Dendritic cell treated with granulocyte-macrophage colony-stimulating factor and Interleukin-4, amounts not matched to agents 40 ng/mL and 50 ng/mL, for 4 days (primary cell): ENCODE results near the gene TMEM200C.

Experiments
- H3K27ac Mint-ChIP-seq: one replicate; pipeline ENCODE4 v1.8.0; 2022; ENCODE audit warnings: mild to moderate bottlenecking, mixed read lengths
- H3K27me3 Mint-ChIP-seq: one replicate; pipeline ENCODE4 v1.8.0; 2022; ENCODE audit warnings: mild to moderate bottlenecking, mixed read lengths
- H3K36me3 Mint-ChIP-seq: one replicate; pipeline ENCODE4 v1.8.0; 2022; ENCODE audit warnings: low read depth, mixed read lengths
- H3K4me1 Mint-ChIP-seq: one replicate; pipeline ENCODE4 v1.8.0; 2022; ENCODE audit warnings: low read depth, mixed read lengths
- H3K4me3 Mint-ChIP-seq: one replicate; pipeline ENCODE4 v1.8.0; 2022; ENCODE audit warnings: mild to moderate bottlenecking, moderate library complexity, mixed read lengths
- H3K9me3 Mint-ChIP-seq: one replicate; pipeline ENCODE4 v1.8.0; 2022; ENCODE audit warnings: mixed read lengths
- intact Hi-C: fragments of 100-400 bp; cut with micrococcal nuclease; formaldehyde crosslinking; loops from one replicate; pipeline ENCODE4 v1.15.0; 2022

TMEM200C gene

DNA sequence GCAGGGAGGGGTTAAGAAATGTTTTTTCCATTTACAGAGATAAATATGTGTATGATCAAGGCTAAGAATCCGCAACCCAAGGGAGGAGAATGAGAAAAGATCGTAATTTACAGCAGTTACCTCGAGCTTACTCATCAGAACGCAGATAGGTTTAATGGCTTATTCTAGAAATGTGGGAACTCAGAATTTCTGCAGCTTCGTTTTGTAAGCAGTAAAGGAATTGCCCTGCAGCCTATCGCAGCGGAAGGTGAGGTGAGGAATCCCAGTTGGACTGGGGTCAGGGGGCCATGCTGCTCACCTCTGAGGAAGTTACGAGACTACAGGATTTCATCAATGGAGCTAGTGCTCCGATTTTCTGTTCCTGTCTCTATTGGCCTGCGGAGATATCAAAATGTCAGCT, 8.1 kb upstream of the TMEM200C start:
- H3K4me3 Mint-ChIP-seq = no peak overlapping the region
- no peaks in the 10 kb centered on the region for H3K9me3 Mint-ChIP-seq
- H3K27me3 Mint-ChIP-seq = peaks cover 52% of the 10 kb centered on the region
- intact Hi-C loops = no loop called here
- no peaks in the 10 kb centered on the region for H3K4me1 Mint-ChIP-seq
- no peak overlapping the region for H3K27ac Mint-ChIP-seq
- H3K36me3 Mint-ChIP-seq = no peaks in the 10 kb centered on the region

DNA sequence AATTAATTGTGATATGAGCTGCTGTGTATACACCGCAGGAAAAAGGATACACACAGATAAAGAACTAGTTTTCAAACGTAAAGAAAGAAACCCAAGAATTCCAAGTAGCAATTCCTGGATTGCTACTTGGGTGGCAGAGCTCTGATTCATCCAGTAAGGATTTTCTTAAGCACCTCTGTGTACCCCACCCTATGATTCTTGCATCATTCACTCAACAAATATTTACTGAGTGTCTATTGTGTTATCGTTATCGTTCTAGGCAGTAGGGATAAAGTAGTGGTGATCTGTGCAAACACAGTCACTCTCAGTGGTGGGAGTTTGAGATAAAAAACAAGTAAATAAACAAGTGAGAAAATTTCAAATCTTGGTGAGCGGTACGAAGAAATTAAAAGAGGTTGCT, 4.9 kb upstream of the TMEM200C start:
- H3K9me3 Mint-ChIP-seq = no peaks in the 10 kb centered on the region
- no peaks in the 10 kb centered on the region for H3K36me3 Mint-ChIP-seq
- intact Hi-C loops = no loop called here
- H3K27ac Mint-ChIP-seq = no peak overlapping the region
- peaks cover 8% of the 10 kb centered on the region for H3K4me1 Mint-ChIP-seq
- H3K27me3 Mint-ChIP-seq = peaks cover 67% of the 10 kb centered on the region
- H3K4me3 Mint-ChIP-seq = no peak overlapping the region

DNA sequence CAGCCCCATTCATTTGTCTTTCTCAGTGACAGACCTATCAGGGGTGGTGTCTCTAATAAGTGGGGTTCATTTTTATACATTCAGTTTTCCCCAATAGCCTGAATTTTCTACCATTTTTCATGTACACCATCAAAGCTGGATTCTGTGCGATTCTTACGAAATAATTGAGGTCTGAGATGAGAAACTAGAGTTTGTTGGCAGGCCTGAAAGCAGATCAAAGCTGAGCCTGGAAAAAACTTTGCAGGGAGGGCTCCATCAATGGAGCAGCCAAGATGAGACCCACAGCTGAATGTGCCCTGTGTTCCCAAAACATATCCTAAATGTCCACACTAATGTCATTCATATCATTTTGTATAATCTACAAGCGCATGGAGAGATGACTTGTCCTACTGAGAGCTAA, 4.5 kb upstream of the TMEM200C start:
- intact Hi-C loops = no loop called here
- no peaks in the 10 kb centered on the region for H3K36me3 Mint-ChIP-seq

DNA sequence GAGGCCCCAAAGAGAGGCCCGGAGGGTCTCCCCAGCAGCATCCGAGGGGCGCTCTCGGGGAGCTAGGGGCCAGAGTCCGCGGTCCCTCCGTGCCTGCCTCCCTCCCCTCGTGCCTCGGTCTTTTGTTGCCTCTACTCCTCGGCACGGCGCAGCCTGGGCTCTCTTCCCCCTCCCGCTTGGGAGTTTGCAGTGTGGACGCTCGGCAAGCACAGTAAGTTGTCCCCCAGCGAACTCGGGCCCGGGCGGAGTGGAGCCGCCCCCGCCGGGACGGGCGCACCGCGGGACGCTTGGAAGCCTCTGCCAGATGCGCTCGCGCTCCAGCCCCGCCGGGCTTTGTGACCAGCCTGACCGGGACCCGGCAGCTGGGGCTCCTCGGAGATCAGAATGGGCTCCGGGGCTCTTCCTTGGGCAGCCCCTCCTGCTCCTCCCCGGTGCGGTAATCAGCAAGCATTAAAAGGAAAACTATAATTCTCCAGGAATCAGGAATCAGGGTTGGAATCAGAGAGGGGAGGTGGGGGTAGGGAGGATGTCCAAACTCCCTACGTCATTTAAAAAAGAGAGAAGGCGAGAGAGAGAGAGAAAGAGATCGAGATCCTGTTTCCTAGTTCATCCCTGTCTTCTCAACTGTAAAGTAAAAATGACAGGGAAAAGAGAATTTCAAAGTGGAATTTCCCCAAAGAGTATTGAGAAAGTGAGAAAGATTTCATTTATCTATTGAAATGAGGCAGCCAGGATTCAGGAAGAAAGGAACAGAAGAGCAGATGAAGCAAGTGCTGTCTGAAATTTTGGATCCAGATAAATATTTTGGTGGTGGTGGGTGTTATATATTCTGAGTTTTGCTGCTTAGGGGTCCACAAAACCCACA, 786 bp upstream of the TMEM200C start:
- Mint-ChIP-seq H3K4me1 (peaks cover 17% of the 10 kb centered on the region), H3K36me3 (no peaks in the 10 kb centered on the region), H3K4me3 (peak overlapping the region; percentile 71), H3K27ac (no peak overlapping the region), H3K27me3 (peaks cover 85% of the 10 kb centered on the region), H3K9me3 (no peaks in the 10 kb centered on the region)
- intact Hi-C loops = no loop called here

More for the DNA sequence above, 4.5 kb upstream of the TMEM200C start:
- Mint-ChIP-seq H3K9me3 (no peaks in the 10 kb centered on the region), H3K4me3 (no peak overlapping the region), H3K27me3 (peaks cover 64% of the 10 kb centered on the region), H3K4me1 (peaks cover 8% of the 10 kb centered on the region), H3K27ac (no peak overlapping the region)

DNA sequence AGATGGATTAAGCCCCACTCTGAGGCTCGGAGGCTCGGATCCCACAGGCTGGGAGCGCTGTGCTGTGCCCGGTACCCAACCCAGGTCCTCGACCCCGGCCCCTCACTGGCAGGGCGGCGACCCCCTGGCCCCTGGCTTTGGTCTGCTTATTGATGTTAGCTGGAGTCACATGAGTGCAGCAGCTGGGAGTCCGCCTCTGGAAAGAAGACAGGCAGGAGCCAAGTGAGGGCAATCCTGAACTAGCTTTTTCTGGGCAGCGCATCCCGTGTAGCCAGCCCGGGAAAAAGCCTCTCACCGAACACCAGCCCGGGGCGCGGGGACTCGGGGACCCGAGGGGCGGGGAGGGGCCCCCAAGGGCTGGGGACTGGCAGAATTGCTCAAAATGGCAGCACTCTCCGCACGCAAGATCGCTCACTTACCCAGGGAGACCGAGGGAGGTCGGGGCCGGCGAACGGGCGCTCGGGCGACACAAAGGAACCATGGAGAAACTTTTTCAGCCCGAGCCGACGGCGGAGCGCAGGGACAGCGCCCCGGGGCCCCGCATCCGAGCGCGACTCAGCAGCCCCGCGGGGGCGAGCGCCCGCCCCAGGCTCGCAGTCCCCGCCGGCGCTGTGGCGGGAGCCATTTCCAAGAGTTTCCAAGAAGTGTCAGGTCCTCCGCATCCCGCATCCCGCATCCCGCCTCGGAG, 567 bp downstream of the TMEM200C start:
- no peak overlapping the region for H3K4me3 Mint-ChIP-seq
- H3K27me3 Mint-ChIP-seq = peaks cover 82% of the 10 kb centered on the region
- H3K9me3 Mint-ChIP-seq = no peaks in the 10 kb centered on the region
- H3K36me3 Mint-ChIP-seq = no peaks in the 10 kb centered on the region
- intact Hi-C loops = no loop called here
- peaks cover 18% of the 10 kb centered on the region for H3K4me1 Mint-ChIP-seq
- H3K27ac Mint-ChIP-seq = no peak overlapping the region

DNA sequence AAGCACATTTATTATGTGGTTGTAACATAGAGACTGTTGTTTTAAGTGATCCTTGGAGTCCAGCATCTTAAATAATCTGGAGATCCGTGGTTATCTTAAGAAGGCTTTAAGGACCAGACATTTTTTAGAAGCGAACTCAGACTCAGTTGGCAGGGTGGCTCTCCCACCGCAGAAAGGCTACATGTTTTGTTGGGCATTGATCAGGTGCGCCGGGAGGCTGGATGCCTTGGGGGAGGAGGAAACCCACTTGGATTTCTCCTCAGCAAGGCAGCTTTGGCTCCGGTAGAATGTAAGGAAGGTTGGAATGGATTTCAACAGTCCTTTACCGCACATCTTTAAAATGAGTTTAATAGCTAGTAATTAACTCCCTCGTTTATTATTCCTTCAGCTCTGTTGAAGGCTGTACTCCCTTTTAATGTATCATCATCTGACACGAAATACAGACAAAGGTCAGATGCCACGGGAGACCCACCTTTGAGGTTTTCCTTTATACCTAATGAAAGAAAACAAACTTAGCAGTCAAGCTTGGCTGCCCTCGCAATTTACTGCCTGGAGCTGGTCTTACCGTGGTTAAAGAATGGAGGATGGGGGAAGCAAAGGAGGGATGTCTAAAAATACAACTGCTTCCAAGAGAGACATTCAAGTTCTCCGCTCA, 1.2 kb downstream of the TMEM200C start:
- Mint-ChIP-seq H3K4me3 (no peak overlapping the region), H3K9me3 (no peaks in the 10 kb centered on the region), H3K27me3 (peaks cover 80% of the 10 kb centered on the region), H3K4me1 (peaks cover 18% of the 10 kb centered on the region), H3K36me3 (no peaks in the 10 kb centered on the region), H3K27ac (no peak overlapping the region)
- intact Hi-C loops = no loop called here

DNA sequence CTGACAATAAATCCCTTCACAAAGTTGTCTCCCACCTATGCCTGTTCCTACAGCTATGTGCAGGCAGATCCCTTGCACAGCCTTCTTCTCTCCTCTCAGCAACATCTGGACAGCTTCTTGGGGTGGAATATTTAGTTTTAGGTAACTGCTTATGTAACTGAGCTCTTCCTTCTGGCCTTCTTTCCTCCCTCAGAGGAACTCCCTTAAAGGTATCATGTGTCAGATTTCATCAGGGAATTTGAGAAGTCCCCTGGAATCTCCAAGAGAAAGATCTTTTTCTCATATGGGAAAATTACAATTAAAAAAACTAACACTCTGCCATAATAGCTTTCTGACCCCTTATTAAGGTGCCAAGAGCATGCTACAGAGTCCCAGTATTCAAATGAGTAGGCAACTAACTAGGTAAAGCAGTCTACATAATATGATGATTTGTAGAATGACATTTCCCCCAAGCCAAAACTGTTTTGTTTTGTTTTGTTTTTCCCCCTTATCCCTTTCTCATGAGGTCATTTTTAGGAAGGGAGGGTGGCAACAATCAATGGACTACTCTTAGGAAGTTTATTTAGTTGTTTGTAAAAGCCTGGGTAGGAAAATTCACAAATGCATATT, 2.4 kb downstream of the TMEM200C start:
- H3K27ac Mint-ChIP-seq = no peak overlapping the region
- H3K27me3 Mint-ChIP-seq = peaks cover 77% of the 10 kb centered on the region
- no peaks in the 10 kb centered on the region for H3K36me3 Mint-ChIP-seq
- no peak overlapping the region for H3K4me3 Mint-ChIP-seq
- peaks cover 18% of the 10 kb centered on the region for H3K4me1 Mint-ChIP-seq
- no peaks in the 10 kb centered on the region for H3K9me3 Mint-ChIP-seq
- intact Hi-C loops = no loop called here

DNA sequence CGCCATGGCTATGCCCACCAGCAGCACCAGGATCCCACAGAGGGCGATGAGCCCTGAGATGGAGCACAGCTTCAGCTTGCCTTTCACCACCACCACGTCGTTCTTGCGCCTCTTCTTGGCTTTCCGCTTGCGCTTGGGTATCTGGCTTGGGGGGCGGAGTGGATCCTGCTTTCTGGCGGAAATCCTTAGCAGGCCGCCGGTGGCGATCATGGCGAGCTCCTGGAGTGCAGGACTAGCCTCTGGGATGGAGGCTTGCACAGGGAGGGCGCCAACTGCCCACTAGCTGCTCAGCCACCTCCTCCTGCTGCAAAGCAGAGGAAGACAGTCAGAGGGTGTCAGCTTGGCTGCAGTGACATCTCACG, 3.5 kb downstream of the TMEM200C start:
- H3K36me3 Mint-ChIP-seq = no peaks in the 10 kb centered on the region
- no peak overlapping the region for H3K27ac Mint-ChIP-seq
- H3K9me3 Mint-ChIP-seq = no peaks in the 10 kb centered on the region
- no peak overlapping the region for H3K4me3 Mint-ChIP-seq
- H3K4me1 Mint-ChIP-seq = peaks cover 18% of the 10 kb centered on the region
- intact Hi-C loops = no loop called here
- peaks cover 73% of the 10 kb centered on the region for H3K27me3 Mint-ChIP-seq

DNA sequence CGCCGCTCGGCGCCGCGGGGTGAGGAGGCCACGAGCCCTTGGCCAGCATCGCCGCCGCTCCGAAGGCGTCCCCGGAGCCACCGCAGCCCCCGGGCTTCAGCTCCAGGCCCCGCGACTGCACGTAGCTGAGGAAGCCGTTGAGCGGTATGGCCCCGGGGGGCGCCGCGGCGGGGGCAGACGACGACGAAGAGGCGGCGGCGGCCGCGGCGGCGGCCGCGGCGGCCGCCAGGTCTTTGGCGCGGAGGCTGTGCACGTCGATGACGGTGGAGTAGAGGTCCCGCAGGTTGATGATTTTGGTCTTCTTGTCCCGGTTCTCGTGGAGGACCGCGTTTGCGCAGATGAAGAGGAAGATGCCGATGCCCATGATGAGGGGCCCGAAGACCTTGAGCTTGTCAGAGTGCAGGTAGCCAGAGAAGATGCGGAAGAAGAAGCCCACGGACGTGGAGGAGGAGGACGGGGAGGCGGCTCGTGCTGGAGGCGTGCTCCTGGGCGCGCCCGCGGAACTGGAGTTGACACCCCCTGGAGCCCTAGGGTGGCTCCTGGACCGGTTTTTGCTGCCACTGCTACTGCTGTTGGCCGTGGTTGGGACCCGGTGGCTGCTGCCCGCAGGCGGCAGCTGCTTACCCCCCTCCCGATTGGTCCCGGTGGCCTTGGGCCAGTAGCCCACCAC, 4.0 kb downstream of the TMEM200C start:
- intact Hi-C loops = no loop called here
- Mint-ChIP-seq H3K27ac (no peak overlapping the region), H3K27me3 (peaks cover 67% of the 10 kb centered on the region), H3K4me3 (no peak overlapping the region), H3K4me1 (peaks cover 17% of the 10 kb centered on the region), H3K36me3 (no peaks in the 10 kb centered on the region), H3K9me3 (no peaks in the 10 kb centered on the region)

DNA sequence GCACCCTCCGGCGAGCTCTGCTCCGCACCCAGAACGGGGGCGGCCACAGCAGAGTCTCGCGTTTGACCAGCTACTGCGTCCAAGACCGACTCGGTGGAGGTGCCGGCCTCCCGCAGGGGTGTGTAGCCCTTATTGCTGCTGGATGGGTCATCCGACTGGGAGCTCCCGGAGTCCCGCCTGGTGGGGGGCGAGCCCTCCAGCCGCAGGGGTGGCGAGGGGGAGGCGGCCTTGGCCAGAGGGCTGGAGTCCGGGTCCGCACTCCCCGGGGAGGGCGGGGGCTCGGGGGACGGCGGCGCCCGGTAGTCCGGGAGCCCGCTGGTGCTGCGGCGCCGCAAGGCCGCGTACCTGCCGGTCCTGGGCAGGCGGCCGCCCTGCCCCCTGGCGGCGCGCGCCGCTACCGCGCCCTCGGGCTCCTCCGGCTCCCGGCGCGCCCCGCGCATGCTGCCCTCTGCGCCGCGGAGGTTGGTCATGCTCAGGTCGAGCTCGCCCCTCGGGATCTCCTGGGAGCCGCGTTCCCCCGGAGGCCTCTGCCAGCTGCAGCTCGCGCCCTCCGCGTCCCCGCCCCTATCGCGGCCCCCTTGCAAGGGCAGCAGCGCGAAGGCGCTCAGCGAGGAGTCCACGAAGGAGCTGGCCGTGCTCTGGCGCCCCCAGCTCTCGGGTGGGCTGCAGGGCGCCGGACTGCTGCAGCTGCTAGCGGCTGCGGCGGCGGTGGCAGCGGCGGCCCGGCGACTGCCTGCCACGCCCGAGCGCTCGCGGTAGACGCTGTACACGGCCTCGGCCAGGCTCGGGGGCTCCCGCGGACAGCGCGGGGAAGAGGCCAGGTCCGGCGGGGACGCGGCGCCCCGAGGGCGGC, 4.8 kb downstream of the TMEM200C start:
- H3K4me1 Mint-ChIP-seq = peaks cover 10% of the 10 kb centered on the region
- peaks cover 61% of the 10 kb centered on the region for H3K27me3 Mint-ChIP-seq
- no peaks in the 10 kb centered on the region for H3K36me3 Mint-ChIP-seq
- H3K27ac Mint-ChIP-seq = no peak overlapping the region
- no peaks in the 10 kb centered on the region for H3K9me3 Mint-ChIP-seq
- H3K4me3 Mint-ChIP-seq = peak overlapping the region; percentile 45
- intact Hi-C loops = loop anchor here (1.0 kb wide), 1 partner anchor 290 kb away; no protein-coding TSS in a partner anchor

DNA sequence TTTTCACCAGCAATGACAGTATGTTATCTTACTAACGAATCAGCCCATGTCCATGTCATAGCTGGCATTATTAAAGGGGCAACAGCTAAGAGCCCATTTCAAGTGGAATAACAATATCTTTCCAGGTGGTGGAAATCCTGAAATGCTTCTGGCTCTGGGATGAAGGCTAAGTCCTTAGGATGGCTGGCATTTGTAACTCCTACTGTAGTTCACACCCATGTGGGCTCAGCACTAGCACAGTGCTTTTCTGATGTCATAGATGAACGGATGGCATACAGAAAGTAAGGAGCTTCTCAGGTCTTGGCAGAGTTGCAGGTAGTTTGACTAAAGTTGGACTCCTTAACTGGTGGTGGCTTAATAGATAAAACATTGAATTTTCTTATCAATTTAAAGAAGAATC, 10.0 kb downstream of the TMEM200C start:
- Mint-ChIP-seq H3K4me1 (no peaks in the 10 kb centered on the region), H3K27me3 (peaks cover 32% of the 10 kb centered on the region), H3K9me3 (no peaks in the 10 kb centered on the region), H3K27ac (no peak overlapping the region), H3K36me3 (no peaks in the 10 kb centered on the region), H3K4me3 (no peak overlapping the region)
- intact Hi-C loops = no loop called here

DNA sequence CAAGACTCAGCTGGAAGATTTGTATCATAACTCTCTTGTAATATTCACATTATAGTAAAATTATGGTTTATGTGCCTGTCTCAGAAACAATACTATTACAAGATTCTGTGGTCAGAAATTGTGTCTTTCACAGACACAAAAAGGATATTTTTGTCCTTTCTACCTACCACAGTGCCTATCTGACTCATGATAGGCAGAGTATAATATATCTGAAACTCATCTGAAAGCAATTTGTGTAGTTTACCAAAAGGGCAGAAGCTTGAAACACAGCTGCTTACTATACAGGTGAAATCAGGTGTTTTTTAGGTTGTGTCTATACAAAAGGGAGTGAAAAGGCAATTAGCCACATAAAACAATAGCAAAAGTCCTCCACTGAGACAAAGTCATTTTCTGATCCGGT, 10.9 kb downstream of the TMEM200C start:
- no peaks in the 10 kb centered on the region for H3K4me1 Mint-ChIP-seq
- no peak overlapping the region for H3K4me3 Mint-ChIP-seq
- peaks cover 23% of the 10 kb centered on the region for H3K27me3 Mint-ChIP-seq
- no peak overlapping the region for H3K27ac Mint-ChIP-seq
- intact Hi-C loops = no loop called here
- H3K36me3 Mint-ChIP-seq = no peaks in the 10 kb centered on the region
- H3K9me3 Mint-ChIP-seq = no peaks in the 10 kb centered on the region

DNA sequence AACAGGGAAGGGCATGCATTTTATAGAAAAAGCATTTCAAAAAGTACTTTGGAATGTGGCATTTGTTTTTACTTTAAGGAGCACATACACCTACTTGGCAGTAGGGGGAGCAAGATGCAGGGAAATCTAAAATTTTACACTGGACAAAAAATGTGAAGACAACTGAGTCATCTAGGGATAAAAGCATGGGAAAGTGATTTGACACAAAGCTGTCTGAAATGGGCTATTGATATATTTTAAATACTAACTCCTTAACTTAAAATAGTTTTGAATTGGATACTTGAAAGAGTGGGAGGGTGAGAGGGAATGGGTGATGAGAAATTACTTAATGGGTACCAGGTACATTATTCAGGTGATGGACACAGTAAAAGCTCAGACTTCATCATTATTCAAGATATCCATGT, 15.8 kb downstream of the TMEM200C start:
- Mint-ChIP-seq H3K4me1 (no peaks in the 10 kb centered on the region), H3K4me3 (no peak overlapping the region), H3K27ac (no peak overlapping the region), H3K36me3 (no peaks in the 10 kb centered on the region), H3K9me3 (no peaks in the 10 kb centered on the region), H3K27me3 (peaks cover 8% of the 10 kb centered on the region)
- intact Hi-C loops = loop anchor here (2.0 kb wide), 2 partner anchors 603 to 641 kb away; no protein-coding TSS in a partner anchor
